Dedifferentiated amniotic fluid mesenchymal stem cell (primary cell): Measurements from ENCODE around the gene TLE6.
"Not testable (repeated sequence)": the region's sequence is repeated elsewhere in the genome, so short reads cannot be mapped to it uniquely, and the experiment has no call there.

Experiments
- DNase-seq: peaks from one replicate; pipeline ENCODE4 v3.0.0-alpha.2; 2016; ENCODE audit errors: extremely low spot score

TLE6 gene

GRCh38 chr19:2974342-2975041 is 2.9 kb upstream of the TLE6 start:
- DNase-seq = no peak

GRCh38 chr19:2976609-2977000 is 759 bp upstream of the TLE6 start:
- DNase-seq = no peak

GRCh38 chr19:2977746-2978138 is 378 bp downstream of the TLE6 start:
- DNase-seq = no peak

- DNase-seq = no peak
Observed at GRCh38 chr19:2978166-2978767, 903 bp downstream of the TLE6 start.

- DNase-seq = no peak
Observed at GRCh38 chr19:2978772-2979171, 1.4 kb downstream of the TLE6 start.

GRCh38 chr19:2981898-2982297 is 4.5 kb downstream of the TLE6 start:
- no peak for DNase-seq

GRCh38 chr19:2982561-2982960 is 5.2 kb downstream of the TLE6 start:
- no peak for DNase-seq

GRCh38 chr19:2982983-2983350 is 5.6 kb downstream of the TLE6 start:
- peak; percentile 27 for DNase-seq

- DNase-seq = no peak
Observed at GRCh38 chr19:2983351-2984214, 6.2 kb downstream of the TLE6 start.

GRCh38 chr19:2984215-2984528 is 6.8 kb downstream of the TLE6 start:
- DNase-seq = no peak

GRCh38 chr19:2986951-2987524 is 9.7 kb downstream of the TLE6 start:
- no peak for DNase-seq

- no peak for DNase-seq
Observed at GRCh38 chr19:2987797-2988196, 10.4 kb downstream of the TLE6 start.

GRCh38 chr19:2988568-2988967 is 11.2 kb downstream of the TLE6 start:
- no peak for DNase-seq

- no peak for DNase-seq
Observed at GRCh38 chr19:2989236-2989946, 12.0 kb downstream of the TLE6 start.

- DNase-seq = not testable (repeated sequence)
Observed at GRCh38 chr19:2992333-2992732, 15.0 kb downstream of the TLE6 start.

- no peak for DNase-seq
Observed at GRCh38 chr19:2992958-2993357, 15.6 kb downstream of the TLE6 start.

- DNase-seq = no peak
Observed at GRCh38 chr19:2993579-2993978, 16.2 kb downstream of the TLE6 start.

- DNase-seq = no peak
Observed at GRCh38 chr19:2994588-2995131, 17.3 kb downstream of the TLE6 start.

GRCh38 chr19:2997720-2998119 is 20.4 kb downstream of the TLE6 start:
- DNase-seq = no peak

GRCh38 chr19:2998642-2999041 is 21.3 kb downstream of the TLE6 start:
- no peak for DNase-seq

GRCh38 chr19:3001235-3001800 is 24.0 kb downstream of the TLE6 start:
- DNase-seq = no peak
